Thoracic aorta endothelial cell (primary cell): Measurements from ENCODE around the gene VPS72. TPM values are rescaled to one million over a fixed set of nuclear protein-coding genes. Genes with fewer than 3 reads are reported as not detected.

Source experiments
- total RNA-seq: library from RNA; depleted of rRNA; stranded (reverse); fragments of >200 nt; gene quantifications from 2 replicates; pipeline ENCODE4 v1.2.3, GENCODE V29; 2012

The VPS72 gene, protein sequence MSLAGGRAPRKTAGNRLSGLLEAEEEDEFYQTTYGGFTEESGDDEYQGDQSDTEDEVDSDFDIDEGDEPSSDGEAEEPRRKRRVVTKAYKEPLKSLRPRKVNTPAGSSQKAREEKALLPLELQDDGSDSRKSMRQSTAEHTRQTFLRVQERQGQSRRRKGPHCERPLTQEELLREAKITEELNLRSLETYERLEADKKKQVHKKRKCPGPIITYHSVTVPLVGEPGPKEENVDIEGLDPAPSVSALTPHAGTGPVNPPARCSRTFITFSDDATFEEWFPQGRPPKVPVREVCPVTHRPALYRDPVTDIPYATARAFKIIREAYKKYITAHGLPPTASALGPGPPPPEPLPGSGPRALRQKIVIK
- total RNA-seq, result 40.4 and 46.2 TPM in 2 replicates

GRCh38 chr1:151189637-151190445 lies at the start of gene VPS72:
VPS72 (minus strand) TSS chr1:151190197; CDS start chr1:151190121, 76 bp downstream.

GRCh38 chr1:151198254-151199127 lies 8.5 kb upstream of the VPS72 start, which contains the start of gene PIP5K1A:
PIP5K1A (plus strand) TSS chr1:151198552; CDS start chr1:151198997, 445 bp downstream.

GRCh38 chr1:151175863-151176262 lies 14.1 kb downstream of the VPS72 start, which contains the start of gene TMOD4:
TMOD4 (minus strand) TSS chr1:151175981; CDS start chr1:151174875, 1,106 bp downstream.

DNA sequence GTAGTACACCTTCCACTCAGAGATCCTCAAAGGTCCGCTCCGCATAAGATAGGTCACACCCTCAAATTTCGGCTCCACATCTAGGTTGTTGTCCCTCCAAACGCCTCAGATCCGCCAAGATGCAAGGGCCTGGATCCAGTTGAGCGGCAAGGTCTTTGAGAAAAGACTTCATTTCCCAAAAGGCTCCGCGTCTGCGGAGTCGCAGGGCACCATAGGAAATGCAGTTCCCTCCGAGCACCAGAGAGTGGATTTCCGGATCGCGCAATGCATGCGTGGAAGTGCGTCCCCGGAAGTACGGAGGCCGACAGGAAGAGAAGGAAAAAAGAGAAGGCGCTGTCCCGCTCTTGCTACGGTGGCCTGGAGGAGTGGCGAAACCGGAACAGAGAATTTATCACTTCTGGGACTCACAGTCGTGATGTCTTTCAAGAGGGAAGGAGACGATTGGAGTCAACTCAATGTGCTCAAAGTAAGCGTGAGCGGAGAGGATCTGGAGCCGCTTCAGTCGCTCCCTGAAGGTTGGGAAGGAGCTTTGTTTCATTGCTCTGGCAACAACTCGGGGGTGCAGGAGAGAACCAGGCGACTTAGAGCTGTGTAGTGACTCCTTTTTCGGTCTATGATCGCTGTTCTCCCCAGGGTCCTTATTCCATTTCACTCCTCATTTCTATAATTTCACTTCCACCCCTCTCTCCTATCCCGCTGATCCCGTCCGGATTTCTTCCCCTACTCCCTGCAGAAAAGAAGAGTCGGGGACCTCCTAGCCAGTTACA lies 24.1 kb downstream of the VPS72 start, which contains the start of the genes LYSMD1 and SCNM1:
Gene LYSMD1 (minus strand): TSS at position 165 of the 767 bp plus-strand sequence. CDS start 644 bp downstream, outside the sequence.
Gene SCNM1 (plus strand): TSS at position 407 of the 767 bp plus-strand sequence. CDS start 9 bp downstream, at position 416.

DNA sequence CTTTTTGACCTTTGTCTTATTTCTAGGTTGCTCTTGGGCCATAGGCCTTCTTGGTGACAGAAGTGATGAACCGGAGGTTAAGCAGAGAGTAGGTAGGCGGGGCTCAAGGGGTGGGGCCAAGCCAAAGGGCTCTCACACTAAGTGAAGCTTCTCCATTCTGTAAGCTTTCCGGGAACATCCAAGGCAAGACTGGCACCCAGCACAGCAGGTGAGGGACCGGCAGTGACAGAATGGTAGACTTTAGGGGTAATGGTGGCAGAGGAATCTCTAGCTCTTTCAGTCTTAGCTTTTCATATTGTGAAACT lies 33.5 kb downstream of the VPS72 start, which contains the start of gene TNFAIP8L2:
Gene TNFAIP8L2 (plus strand): TSS at position 135 of the 305 bp plus-strand sequence. CDS start 2,049 bp downstream, outside the sequence.

DNA sequence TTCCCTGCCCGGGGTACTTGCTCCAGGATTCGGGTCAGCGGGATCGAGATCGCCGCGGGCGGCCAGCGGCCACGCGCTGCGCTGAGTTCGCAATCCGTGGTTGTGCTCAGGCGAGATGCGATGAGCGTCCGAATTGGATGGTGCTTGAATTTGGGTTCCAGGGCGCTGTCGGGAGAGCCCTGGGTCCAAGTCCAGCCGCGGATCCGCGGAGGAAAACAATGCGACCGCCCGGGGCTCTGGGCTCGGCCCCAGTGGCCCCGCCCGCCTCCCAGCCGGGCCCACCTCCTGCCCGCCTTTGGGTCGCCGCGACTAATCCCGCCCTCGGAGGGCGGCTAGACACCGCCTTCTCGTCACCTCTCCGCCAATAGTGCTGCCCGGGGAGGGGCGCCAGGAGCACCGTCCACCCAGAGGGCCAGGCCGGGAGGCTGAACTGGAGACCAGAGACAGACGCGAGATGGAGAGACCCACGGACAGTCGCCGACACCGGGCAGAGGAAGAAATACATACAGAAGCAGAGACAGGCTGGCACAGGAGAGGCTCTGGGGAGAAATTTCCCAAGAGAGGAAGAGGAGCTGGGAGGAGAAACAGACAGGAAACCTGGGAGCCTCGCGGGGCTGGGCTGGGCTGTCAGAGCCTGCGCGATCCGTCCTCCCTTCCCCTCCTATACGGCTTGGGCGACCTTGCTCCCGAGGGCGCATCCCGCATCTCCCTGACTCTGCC lies 43.4 kb downstream of the VPS72 start, which contains the start of gene SEMA6C:
Gene SEMA6C (minus strand): TSS at position 220 of the 720 bp plus-strand sequence. CDS start 4,010 bp downstream, outside the sequence.

Other genes starting within 250 kb of the VPS72 start
- gene CERS2, start 215.4 kb downstream of the VPS72 start, total RNA-seq, result 91.1 and 125 TPM in 2 replicates
- gene ANXA9, start 207.9 kb downstream of the VPS72 start, total RNA-seq, result not detected in 2 replicates
- 8.8 and 13.3 TPM in 2 replicates for gene MINDY1, start 183.3 kb downstream of the VPS72 start, total RNA-seq
- gene PRUNE1, start 181.7 kb downstream of the VPS72 start, total RNA-seq, result 8.0 and 8.7 TPM in 2 replicates
- gene BNIPL, start 153.6 kb downstream of the VPS72 start, total RNA-seq, result 0.13 and 0.36 TPM in 2 replicates
- gene C1orf56, start 142.4 kb downstream of the VPS72 start, total RNA-seq, result 1.7 and 2.9 TPM in 2 replicates
- 78.6 and 80.0 TPM in 2 replicates for gene CDC42SE1, start 130.6 kb downstream of the VPS72 start, total RNA-seq
- 7.5 and 11.7 TPM in 2 replicates for gene MLLT11, start 129.8 kb downstream of the VPS72 start, total RNA-seq
- 7.0 and 7.5 TPM in 2 replicates for gene GABPB2, start 119.4 kb downstream of the VPS72 start, total RNA-seq
- gene SEMA6C, start 43.6 kb downstream of the VPS72 start, total RNA-seq, result 15.5 and 16.6 TPM in 2 replicates
- not detected in 2 replicates for gene TNFAIP8L2, start 33.5 kb downstream of the VPS72 start, total RNA-seq
- 4.8 and 5.3 TPM in 2 replicates for gene LYSMD1, start 24.3 kb downstream of the VPS72 start, total RNA-seq
- 27.0 and 29.0 TPM in 2 replicates for gene SCNM1, start 24.1 kb downstream of the VPS72 start, total RNA-seq
- gene TMOD4, start 14.2 kb downstream of the VPS72 start, total RNA-seq, result 0.53 TPM in 1 of 2 replicates, not detected in the other
- 75.6 and 77.0 TPM in 2 replicates for gene PIP5K1A, start 8.4 kb upstream of the VPS72 start, total RNA-seq
- gene PSMD4, start 64.5 kb upstream of the VPS72 start, total RNA-seq, result 122 and 124 TPM in 2 replicates
- 9.8 and 11.3 TPM in 2 replicates for gene ZNF687, start 92.1 kb upstream of the VPS72 start, total RNA-seq
- gene PI4KB, start 137.2 kb upstream of the VPS72 start, total RNA-seq, result 42.9 and 43.9 TPM in 2 replicates
- 51.7 and 62.8 TPM in 2 replicates for gene RFX5, start 157.1 kb upstream of the VPS72 start, total RNA-seq
- 11.3 and 12.1 TPM in 2 replicates for gene SELENBP1, start 182.5 kb upstream of the VPS72 start, total RNA-seq
- gene PSMB4, start 209.4 kb upstream of the VPS72 start, total RNA-seq, result 355 and 391 TPM in 2 replicates